SK-N-SH (cell line): ENCODE measurements around the gene HOXD13. TPM values are rescaled to one million over a fixed set of nuclear protein-coding genes. Genes with fewer than 3 reads are reported as not detected.

Source experiments
- CTCF ChIA-PET: fragments of 300-600, 350-600 bp; formaldehyde crosslinking; extraction: SDS; loops from one replicate; lab custom pipeline; 2021; lab: Yijun Ruan, JAX
- POLR2A ChIA-PET: fragments of 350-600 bp; sonication (Branson Sonifier 250); formaldehyde crosslinking; extraction: SDS; loops from one replicate; lab custom pipeline; 2020; ENCODE audit warnings: antibody characterized with exemption, inconsistent platforms; lab: Yijun Ruan, JAX
- DNase-seq: peaks from one replicate; pipeline ENCODE4 v3.0.0; 2012
- H2AFZ ChIP-seq: fragments of 200-600 bp; sonication (generic); 2 replicates; pipeline ENCODE4 v1.8.1; 2016; ENCODE audit warnings: antibody characterized with exemption, mild to moderate bottlenecking, low read depth
- H3F3A ChIP-seq: fragments of 200-600 bp; sonication (generic); replicated peaks from 2 replicates; pipeline ENCODE3; 2016; ENCODE audit warnings: antibody characterized with exemption, mild to moderate bottlenecking; ENCODE audit not compliant: insufficient read depth
- H3K27ac ChIP-seq, 2 experiments: fragments of 200-500 bp in 1 of 2; fragments of 200-600 bp in 1 of 2; sonication (Bioruptor generic) in 1 of 2; sonication (generic), shearing (Covaris generic) in 1 of 2; 2 replicates each; pipeline versions ENCODE4 v1.5.1 to v1.6.1; 2014 to 2016; ENCODE audit warnings: low read depth in 2 of 2, inconsistent platforms in 1 of 2, low read length in 1 of 2, mild to moderate bottlenecking in 1 of 2, mixed read lengths in 1 of 2
- H3K27me3 ChIP-seq: fragments of 200-600 bp; sonication (generic), shearing (Covaris generic); 2 replicates; pipeline ENCODE4 v1.6.1; 2016; ENCODE audit warnings: mixed run types; ENCODE audit not compliant: insufficient read depth
- H3K36me3 ChIP-seq, 2 experiments: fragments of 200-500 bp in 1 of 2; fragments of 200-600 bp in 1 of 2; sonication (Bioruptor generic) in 1 of 2; sonication (generic) in 1 of 2; replicated peaks in 1 of 2; 2 replicates each; pipeline versions ENCODE3 to v1.5.1; 2014 to 2016; ENCODE audit warnings: low read length in 1 of 2, mild to moderate bottlenecking in 1 of 2; ENCODE audit not compliant: insufficient read depth in 2 of 2, control insufficient read depth in 1 of 2
- H3K4me1 ChIP-seq, 2 experiments: fragments of 200-500 bp in 1 of 2; fragments of 200-600 bp in 1 of 2; sonication (Bioruptor generic) in 1 of 2; sonication (generic), shearing (Covaris generic) in 1 of 2; 2 replicates each; pipeline versions ENCODE4 v1.5.1 to v1.6.1; 2014 to 2016; ENCODE audit warnings: low read depth in 1 of 2, low read length in 1 of 2, mixed run types in 1 of 2; ENCODE audit not compliant: insufficient read depth in 2 of 2, control insufficient read depth in 1 of 2
- H3K4me2 ChIP-seq: fragments of 200-600 bp; sonication (generic), shearing (Covaris generic); 2 replicates; pipeline ENCODE4 v1.6.1; 2017; ENCODE audit warnings: mixed run types
- H3K4me3 ChIP-seq, 2 experiments: fragments of 200-500 bp in 1 of 2; fragments of 200-600 bp in 1 of 2; sonication (Bioruptor generic) in 1 of 2; sonication (generic), shearing (Covaris generic) in 1 of 2; 2 replicates each; pipeline versions ENCODE4 v1.5.1 to v1.8.1; 2014 to 2016; ENCODE audit warnings: low read depth in 2 of 2, inconsistent platforms in 1 of 2, low read length in 1 of 2, mild to moderate bottlenecking in 1 of 2, mixed read lengths in 1 of 2, moderate library complexity in 1 of 2
- H3K79me2 ChIP-seq: fragments of 200-600 bp; sonication (generic); 2 replicates; pipeline ENCODE4 v1.8.1; 2017; ENCODE audit warnings: mild to moderate bottlenecking; ENCODE audit not compliant: insufficient read depth
- H3K9ac ChIP-seq: fragments of 200-600 bp; sonication (generic); 2 replicates; pipeline ENCODE4 v1.6.1; 2017; ENCODE audit warnings: mixed run types
- H3K9me2 ChIP-seq: fragments of 200-600 bp; sonication (generic); 2 replicates; pipeline ENCODE4 v1.6.1; 2017; ENCODE audit warnings: mixed run types
- H3K9me3 ChIP-seq: fragments of 200-600 bp; sonication (generic); 2 replicates; pipeline ENCODE4 v1.6.1; 2017; ENCODE audit warnings: mixed run types, mild to moderate bottlenecking, moderate library complexity
- H4K20me1 ChIP-seq: fragments of 200-600 bp; sonication (generic); 2 replicates; pipeline ENCODE4 v1.6.1; 2017; ENCODE audit warnings: mild to moderate bottlenecking, mixed run types; ENCODE audit not compliant: insufficient read depth
- CHD2 ChIP-seq: fragments of 150-350 bp; IDR thresholded peaks from 2 replicates; pipeline ENCODE4 v1.6.1; 2018; ENCODE audit warnings: low read length; ENCODE audit not compliant: partially characterized antibody
- CTCF ChIP-seq: fragments of 200-600 bp; sonication (generic); IDR thresholded peaks from 2 replicates; pipeline ENCODE4 v1.6.1; 2017; ENCODE audit warnings: antibody characterized with exemption, mild to moderate bottlenecking, moderate library complexity
- ELF1 ChIP-seq: IDR thresholded peaks from 2 replicates; pipeline ENCODE4 v1.4.0; 2012
- EP300 ChIP-seq, 2 experiments: IDR thresholded peaks; 2 replicates each; pipeline versions ENCODE4 v1.4.0 to v1.6.1; 2012; ENCODE audit warnings: borderline replicate concordance in 1 of 2, low read depth in 1 of 2, low read length in 1 of 2
- FOXM1 ChIP-seq: IDR thresholded peaks from 2 replicates; pipeline ENCODE4 v1.4.0; 2012; ENCODE audit warnings: low read depth, mild to moderate bottlenecking
- IRF3 ChIP-seq: fragments of 150-350 bp; IDR thresholded peaks from 2 replicates; pipeline ENCODE4 v1.6.1; 2016; ENCODE audit warnings: mild to moderate bottlenecking, low read depth, low read length
- JUND ChIP-seq: IDR thresholded peaks from 2 replicates; pipeline ENCODE4 v1.4.0; 2012
- MEF2A ChIP-seq: IDR thresholded peaks from 2 replicates; pipeline ENCODE4 v1.4.0; 2012; ENCODE audit warnings: low read depth, borderline replicate concordance
- MXI1 ChIP-seq: IDR thresholded peaks from 2 replicates; pipeline ENCODE4 v1.6.1; 2012; ENCODE audit warnings: mild to moderate bottlenecking, low read depth, low read length, improper control_type of control experiment
- NFIC ChIP-seq: IDR thresholded peaks from 2 replicates; pipeline ENCODE4 v1.4.0; 2012; ENCODE audit warnings: borderline replicate concordance
- NRF1 ChIP-seq: IDR thresholded peaks from 2 replicates; pipeline ENCODE4 v1.6.1; 2012; ENCODE audit warnings: low read depth, mild to moderate bottlenecking, low read length
- PBX3 ChIP-seq: IDR thresholded peaks from 2 replicates; pipeline ENCODE4; 2012
- POLR2AphosphoS5 ChIP-seq: IDR thresholded peaks from 2 replicates; pipeline ENCODE4 v1.6.1; 2012; ENCODE audit warnings: low read depth, low read length
- RAD21 ChIP-seq: IDR thresholded peaks from 2 replicates; pipeline ENCODE4 v1.6.1; 2012; ENCODE audit warnings: mild to moderate bottlenecking, low read length
- RCOR1 ChIP-seq: fragments of 150-350 bp; IDR thresholded peaks from 2 replicates; pipeline ENCODE4 v1.6.1; 2017; ENCODE audit warnings: antibody characterized with exemption, low read length
- REST ChIP-seq: IDR thresholded peaks from 2 replicates; pipeline ENCODE4 v1.6.1; 2012; ENCODE audit warnings: mild to moderate bottlenecking, low read depth, low read length, moderate library complexity
- RFX5 ChIP-seq: IDR thresholded peaks from 2 replicates; pipeline ENCODE4 v1.6.1; 2012; ENCODE audit warnings: mild to moderate bottlenecking, improper control_type of control experiment, low read length
- RXRA ChIP-seq: IDR thresholded peaks from 2 replicates; pipeline ENCODE4 v1.4.0; 2012; ENCODE audit warnings: low read depth, mild to moderate bottlenecking, borderline replicate concordance
- SMC3 ChIP-seq: IDR thresholded peaks from 2 replicates; pipeline ENCODE4 v1.6.1; 2012; ENCODE audit warnings: low read depth, low read length, improper control_type of control experiment
- TAF1 ChIP-seq: IDR thresholded peaks from 2 replicates; pipeline ENCODE4 v1.6.1; 2012; ENCODE audit warnings: low read depth, mild to moderate bottlenecking, low read length, moderate library complexity, borderline replicate concordance
- TCF12 ChIP-seq: IDR thresholded peaks from 2 replicates; pipeline ENCODE4 v1.4.0; 2012
- USF1 ChIP-seq: IDR thresholded peaks from 2 replicates; pipeline ENCODE4 v1.4.0; 2012; ENCODE audit warnings: low read depth, borderline replicate concordance
- YY1 ChIP-seq: IDR thresholded peaks from 2 replicates; pipeline ENCODE4 v1.4.0; 2012; ENCODE audit warnings: low read depth, mild to moderate bottlenecking
- ZBTB33 ChIP-seq: IDR thresholded peaks from 2 replicates; pipeline ENCODE4 v1.4.0; 2012; ENCODE audit warnings: low read depth, borderline replicate concordance
- WGBS: methylation state at CpG from one replicate; pipeline ENCODE4 v1.1.6; 2017; ENCODE audit warnings: low lambda C conversion rate; 5-methylcytosine and 5-hydroxymethylcytosine counted together
- polyA plus RNA-seq, 3 experiments: library from polyadenylated mRNA; depleted of rRNA; stranded (reverse); fragments of >200 nt; gene quantifications; 2 replicates each; pipeline ENCODE4 v1.2.3, GENCODE V29; 2012

The HOXD13 gene
- polyA plus RNA-seq, 1 of the 3 experiments (the other 2 are of a cell fraction), result not detected

- peak overlapping the region; percentile 39 for H3K4me2 ChIP-seq
- peak overlapping the region in 1 of 2 experiments; percentile 19; a peak in 1 of 4 replicates for H3K4me3 ChIP-seq
- H3K27ac ChIP-seq, result no peak overlapping the region
- H3K36me3 ChIP-seq, result no peaks in the 10 kb centered on the region
- TF ChIP-seq PBX3 (no peak), TAF1 (no peak), IRF3 (no peak), RFX5 (no peak), RAD21 (peak; percentile 65), RCOR1 (0 out of 2 replicates have a peak, but pooled peaks have one; percentile 11), ZBTB33 (no peak), REST (no peak), ELF1 (no peak), TCF12 (no peak), MEF2A (no peak), NFIC (no peak), EP300 (IDR thresholded peaks at IDR 0.05; ENCODE audit: borderline replicate concordance in 1 of 2, low read depth in 1 of 2, low read length in 1 of 2) (no peak), FOXM1 (no peak), CHD2 (peak; percentile 29), POLR2AphosphoS5 (no peak), SMC3 (peak; percentile 59), JUND (no peak), YY1 (no peak), MXI1 (no peak), NRF1 (no peak), RXRA (no peak), USF1 (no peak), CTCF (peak; percentile 90)
- CTCF ChIA-PET, result interaction anchor here (0.5 to 17.7 kb wide), 44 partner anchors 9 to 1083 kb away, joined by 3 to 264 read pairs (median 4); partner anchors contain the start of genes EVX2, HOXD12, HOXD13 and HOXD9
- DNase-seq, result peak; percentile 88
- peaks cover 3% of the 10 kb centered on the region for H3F3A ChIP-seq
- H3K27me3 ChIP-seq, result peaks cover 70% of the 10 kb centered on the region
- no peaks in the 10 kb centered on the region for H3K9me3 ChIP-seq
- H3K9me2 ChIP-seq, result no peaks in the 10 kb centered on the region
- POLR2A ChIA-PET, result interaction anchor here (0.7 to 1.1 kb wide), 2 partner anchors 26 to 526 kb away, joined by 3 to 4 read pairs; no protein-coding TSS in a partner anchor
- H3K4me1 ChIP-seq, result peaks cover 0 to 4% of the 10 kb centered on the region in 2 experiments; a peak in 2 of 4 replicates
- H2AFZ ChIP-seq, result no peak overlapping the region
- H3K79me2 ChIP-seq, result no peaks in the 10 kb centered on the region
- 2% methylated on average over 16 of the region's 16 CpGs for WGBS
- no peaks in the 10 kb centered on the region for H4K20me1 ChIP-seq
- H3K9ac ChIP-seq, result no peak overlapping the region
These were observed 18.8 kb downstream of the HOXD13 start for GRCh38 chr2:176111309-176111663.
